Measurements from ENCODE around the gene CALN1. TPM values are rescaled to one million over a fixed set of nuclear protein-coding genes. Genes with fewer than 3 reads are reported as not detected.

CALN1 gene
- total RNA-seq, 1 donor from 2014 or later: not detected

- Mint-ChIP-seq H3K27me3 (ENCODE audit: low read depth, unreplicated experiment) (peaks cover 3% of the 10 kb centered on the region), H3K36me3 (ENCODE audit: low read depth, unreplicated experiment) (no peaks in the 10 kb centered on the region), H3K9me3 (ENCODE audit: unreplicated experiment) (no peaks in the 10 kb centered on the region), H3K27ac (ENCODE audit: unreplicated experiment) (no peak overlapping the region), H3K4me3 (ENCODE audit: unreplicated experiment) (no peak overlapping the region), H3K4me1 (ENCODE audit: low read depth, unreplicated experiment) (no peaks in the 10 kb centered on the region)
- Histone ChIP-seq H3K9ac (ENCODE audit: low read length) (no peak overlapping the region), H4K20me1 (ENCODE audit: insufficient read depth, low read length) (no peaks in the 10 kb centered on the region), H3K36me3 (ENCODE audit: insufficient read depth, low read length) (no peaks in the 10 kb centered on the region), H3K4me3 (ENCODE audit: insufficient read depth, low read depth, low read length) (no peak overlapping the region), H3K79me2 (ENCODE audit: insufficient read depth, low read length) (no peaks in the 10 kb centered on the region), H3K9me3 (ENCODE audit: insufficient read depth, low read depth, low read length) (peaks cover 3% of the 10 kb centered on the region), H3K4me2 (ENCODE audit: low read length) (no peak overlapping the region), H2AFZ (ENCODE audit: low read depth, low read length) (no peak overlapping the region), H3K4me1 (ENCODE audit: insufficient read depth, low read length) (no peaks in the 10 kb centered on the region), H3K27ac (ENCODE audit: low read depth, low read length) (no peak overlapping the region), H3K27me3 (ENCODE audit: insufficient read depth, low read length) (no peaks in the 10 kb centered on the region)
- FAIRE-seq: no peak
- no peak for DNase-seq (ENCODE audit: low read depth)
- TF ChIP-seq EZH2 (IDR thresholded peaks at IDR 0.05; ENCODE audit: insufficient read depth, low read length): no peak
- TF ChIP-seq, protein P1, sequence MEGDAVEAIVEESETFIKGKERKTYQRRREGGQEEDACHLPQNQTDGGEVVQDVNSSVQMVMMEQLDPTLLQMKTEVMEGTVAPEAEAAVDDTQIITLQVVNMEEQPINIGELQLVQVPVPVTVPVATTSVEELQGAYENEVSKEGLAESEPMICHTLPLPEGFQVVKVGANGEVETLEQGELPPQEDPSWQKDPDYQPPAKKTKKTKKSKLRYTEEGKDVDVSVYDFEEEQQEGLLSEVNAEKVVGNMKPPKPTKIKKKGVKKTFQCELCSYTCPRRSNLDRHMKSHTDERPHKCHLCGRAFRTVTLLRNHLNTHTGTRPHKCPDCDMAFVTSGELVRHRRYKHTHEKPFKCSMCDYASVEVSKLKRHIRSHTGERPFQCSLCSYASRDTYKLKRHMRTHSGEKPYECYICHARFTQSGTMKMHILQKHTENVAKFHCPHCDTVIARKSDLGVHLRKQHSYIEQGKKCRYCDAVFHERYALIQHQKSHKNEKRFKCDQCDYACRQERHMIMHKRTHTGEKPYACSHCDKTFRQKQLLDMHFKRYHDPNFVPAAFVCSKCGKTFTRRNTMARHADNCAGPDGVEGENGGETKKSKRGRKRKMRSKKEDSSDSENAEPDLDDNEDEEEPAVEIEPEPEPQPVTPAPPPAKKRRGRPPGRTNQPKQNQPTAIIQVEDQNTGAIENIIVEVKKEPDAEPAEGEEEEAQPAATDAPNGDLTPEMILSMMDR (IDR thresholded peaks at IDR 0.05; ENCODE audit: insufficient read depth, low read depth, low read length): no peak
These were observed 216.0 kb downstream of the CALN1 start for GRCh38 chr7:72196176-72196575.

GRCh38 chr7:72190919-72191318, 221.2 kb downstream of the CALN1 start:
- H3K9me3 ChIP-seq (ENCODE audit: insufficient read depth, low read depth, low read length): no peaks in the 10 kb centered on the region
- Mint-ChIP-seq H3K27me3 (ENCODE audit: low read depth, unreplicated experiment) (no peaks in the 10 kb centered on the region), H3K4me1 (ENCODE audit: low read depth, unreplicated experiment) (no peaks in the 10 kb centered on the region), H3K36me3 (ENCODE audit: low read depth, unreplicated experiment) (no peaks in the 10 kb centered on the region), H3K9me3 (ENCODE audit: unreplicated experiment) (no peaks in the 10 kb centered on the region), H3K27ac (ENCODE audit: unreplicated experiment) (no peak overlapping the region), H3K4me3 (ENCODE audit: unreplicated experiment) (no peak overlapping the region)
- H3K27me3 ChIP-seq (ENCODE audit: insufficient read depth, low read length): no peaks in the 10 kb centered on the region
- H3K9ac ChIP-seq (ENCODE audit: low read length): no peak overlapping the region
- no peak overlapping the region for H3K4me3 ChIP-seq (ENCODE audit: insufficient read depth, low read depth, low read length)
- H2AFZ ChIP-seq (ENCODE audit: low read depth, low read length): no peak overlapping the region
- H3K36me3 ChIP-seq (ENCODE audit: insufficient read depth, low read length): no peaks in the 10 kb centered on the region
- no peak overlapping the region for H3K4me2 ChIP-seq (ENCODE audit: low read length)
- no peaks in the 10 kb centered on the region for H4K20me1 ChIP-seq (ENCODE audit: insufficient read depth, low read length)
- FAIRE-seq: no peak
- TF ChIP-seq, protein P1 (IDR thresholded peaks at IDR 0.05; ENCODE audit: insufficient read depth, low read depth, low read length): no peak
- TF ChIP-seq EZH2 (IDR thresholded peaks at IDR 0.05; ENCODE audit: insufficient read depth, low read length): no peak
- H3K4me1 ChIP-seq (ENCODE audit: insufficient read depth, low read length): no peaks in the 10 kb centered on the region
- no peak for DNase-seq (ENCODE audit: low read depth)
- H3K27ac ChIP-seq (ENCODE audit: low read depth, low read length): no peak overlapping the region
- H3K79me2 ChIP-seq (ENCODE audit: insufficient read depth, low read length): no peaks in the 10 kb centered on the region

DNA sequence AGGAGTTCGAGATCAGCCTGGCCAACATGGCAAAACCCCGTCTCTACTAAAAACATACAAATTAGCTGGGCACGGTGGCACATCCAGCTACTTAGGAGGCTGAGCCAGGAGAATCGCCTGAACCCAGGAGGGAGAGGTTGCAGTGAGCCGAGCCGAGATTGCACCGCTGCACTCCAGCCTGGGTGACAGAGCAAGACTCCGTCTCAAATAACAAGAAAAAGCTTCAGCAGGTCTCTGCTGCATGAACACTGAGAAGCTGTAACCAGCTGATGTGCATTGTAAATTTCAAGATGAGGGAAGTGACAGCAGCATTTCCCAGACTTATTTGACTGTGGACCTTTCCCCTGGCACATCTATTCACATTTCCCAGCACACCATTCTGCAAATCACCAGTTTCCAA, 222.0 kb downstream of the CALN1 start:
- Histone ChIP-seq H3K36me3 (ENCODE audit: insufficient read depth, low read length) (no peaks in the 10 kb centered on the region), H3K27me3 (ENCODE audit: insufficient read depth, low read length) (no peaks in the 10 kb centered on the region), H3K9me3 (ENCODE audit: insufficient read depth, low read depth, low read length) (no peaks in the 10 kb centered on the region), H4K20me1 (ENCODE audit: insufficient read depth, low read length) (no peaks in the 10 kb centered on the region), H3K4me3 (ENCODE audit: insufficient read depth, low read depth, low read length) (no peak overlapping the region), H3K27ac (ENCODE audit: low read depth, low read length) (no peak overlapping the region), H3K4me1 (ENCODE audit: insufficient read depth, low read length) (no peaks in the 10 kb centered on the region), H3K4me2 (ENCODE audit: low read length) (no peak overlapping the region), H2AFZ (ENCODE audit: low read depth, low read length) (no peak overlapping the region), H3K79me2 (ENCODE audit: insufficient read depth, low read length) (no peaks in the 10 kb centered on the region), H3K9ac (ENCODE audit: low read length) (no peak overlapping the region)
- Mint-ChIP-seq H3K36me3 (ENCODE audit: low read depth, unreplicated experiment) (no peaks in the 10 kb centered on the region), H3K9me3 (ENCODE audit: unreplicated experiment) (no peaks in the 10 kb centered on the region), H3K27me3 (ENCODE audit: low read depth, unreplicated experiment) (no peaks in the 10 kb centered on the region), H3K4me1 (ENCODE audit: low read depth, unreplicated experiment) (no peaks in the 10 kb centered on the region), H3K27ac (ENCODE audit: unreplicated experiment) (no peak overlapping the region), H3K4me3 (ENCODE audit: unreplicated experiment) (no peak overlapping the region)
- FAIRE-seq: no peak
- no peak for DNase-seq (ENCODE audit: low read depth)
- TF ChIP-seq, protein P1 (IDR thresholded peaks at IDR 0.05; ENCODE audit: insufficient read depth, low read depth, low read length): no peak
- TF ChIP-seq EZH2 (IDR thresholded peaks at IDR 0.05; ENCODE audit: insufficient read depth, low read length): no peak

Data from astrocyte (in vitro differentiated cells and primary cell).